Heart left ventricle (tissue), 16 donors: ENCODE data around the gene ATP11B. TPM values are rescaled to one million over a fixed set of nuclear protein-coding genes. Genes with fewer than 3 reads are reported as not detected.

Source experiments
- ATAC-seq, 4 donors: fragments of 200-7000 bp; cut with Tn5 transposase; one replicate each; pipeline ENCODE4 v1.9.1; 2020 to 2022; ENCODE audit warnings: moderate library complexity in 4 of 4, mild to moderate bottlenecking in 3 of 4, moderate number of reproducible peaks in 1 of 4
- DNase-seq, 5 donors: peaks; one replicate each; pipeline ENCODE4 v3.0.0-alpha.2; 2020
- H3K27ac ChIP-seq, 12 donors: fragments of 200-600 bp; sonication (generic) in 4 of 12; one replicate each; pipeline versions ENCODE4 v1.5.0 to v1.8.0; 2016 to 2022; ENCODE audit warnings: mild to moderate bottlenecking in 2 of 12
- H3K27me3 ChIP-seq, 9 donors: fragments of 200-600 bp; sonication (generic) in 2 of 9; one replicate each; pipeline versions ENCODE4 v1.5.1 to v1.8.0; 2016 to 2022; ENCODE audit warnings: mild to moderate bottlenecking in 3 of 9
- H3K36me3 ChIP-seq, 9 donors: fragments of 200-600 bp; sonication (generic) in 2 of 9; one replicate each; pipeline versions ENCODE4 v1.5.0 to v1.8.0; 2018 to 2022; ENCODE audit warnings: mild to moderate bottlenecking in 2 of 9
- H3K4me1 ChIP-seq, 12 donors: fragments of 200-600 bp; sonication (generic) in 4 of 12; one replicate each; pipeline versions ENCODE4 v1.5.0 to v1.8.0; 2016 to 2022; ENCODE audit warnings: mild to moderate bottlenecking in 3 of 12
- H3K4me3 ChIP-seq, 12 donors: fragments of 200-600 bp; sonication (generic) in 4 of 12; one replicate each; pipeline versions ENCODE4 v1.5.0 to v1.8.0; 2017 to 2022; ENCODE audit warnings: mild to moderate bottlenecking in 9 of 12, moderate library complexity in 4 of 12
- H3K9me3 ChIP-seq, 12 donors: fragments of 200-600 bp; sonication (generic) in 4 of 12; one replicate each; pipeline versions ENCODE4 v1.5.0 to v1.8.0; 2016 to 2022; ENCODE audit warnings: mild to moderate bottlenecking in 1 of 12
- CTCF ChIP-seq, 12 donors: fragments of 200-600 bp; sonication (generic) in 4 of 12; IDR thresholded peaks; one replicate each; pipeline versions ENCODE4 v1.5.0 to v1.8.0; 2018 to 2022; ENCODE audit warnings: antibody characterized with exemption in 12 of 12, mild to moderate bottlenecking in 5 of 12
- POLR2A ChIP-seq, 2 donors: fragments of 450-650 bp; IDR thresholded peaks; one replicate each; pipeline ENCODE4 v1.6.1; 2017; ENCODE audit warnings: antibody characterized with exemption in 2 of 2, mild to moderate bottlenecking in 2 of 2, moderate library complexity in 2 of 2
- WGBS, 4 donors: extraction: QIAGEN DNeasy Blood & Tissue Kit in 2 of 4; methylation state at CpG; one replicate each; pipeline versions ENCODE4 v1.1.5 to v1.1.7; 2013 to 2018; 5-methylcytosine and 5-hydroxymethylcytosine counted together
- intact Hi-C, 10 donors: fragments of 100-400 bp; cut with DNase I; formaldehyde crosslinking; loops; one replicate each; pipeline versions ENCODE4 v1.11.1 to v1.14.2; 2022
- polyA plus RNA-seq, 2 donors: library from polyadenylated mRNA; stranded (reverse); fragments of 200-250 nt; gene quantifications; one replicate each; pipeline ENCODE4 v1.2.3, GENCODE V29; 2013
- total RNA-seq, 9 donors: library from RNA; depleted of rRNA in 2 of 9; stranded (reverse); fragments of >200 nt in 2 of 9; fragmentation: NEBNext Ultra II Directional in 3 of 9; extraction: Animal tissue kit (Norgen Biotek cat#: 25700) in 3 of 9; gene quantifications; one replicate each; pipeline versions ENCODE4 v1.1.0 to v1.2.4, GENCODE V29; 2016 to 2023
- donor health status: ischemic (EF 13 %, LVEDD 7.1; RV severe dilation, severe dysfunction).
- donor health status: healthy with polysubstance abuse.
- donor health status: DM: no; HTN: yes; CAD: no.
- donor health status: DM: no; HTN: no; CAD: no.
- donor health status: ischemic (EF 25% LVEDD 6.9; RV normal size, moderate dysfunction).
- donor health status: ischemic (EF 25% LVEDD 5.7; RV mildly dilated, moderate dysfunction).
- donor health status: healthy.
- donor health status: DM: yes; HTN: yes; CAD: no.
- donor health status: ischemic (EF 35%, LVEDD 5.7; RV mildly dilated, moderate dysfunction).
- donor health status: nonischemic (EF 11% LVEDD 7.7; RV severe dilation, severe dysfunction).
- donor health status: DM: yes; HTN: yes; CAD: no.
- donor health status: PGD.
- donor health status: ischemic (EF 29% LVEDD 5.4; RV normal size, mild dysfunction).
- donor health status: nonischemic (EF 23%, LVEDD 6.1; RV moderate dilation, normal function).

ATP11B gene
- total and polyA plus RNA-seq, 11 donors, result 4.9 to 45.6 (median 30.9) TPM

- ATAC-seq, result no peak
- WGBS, 4 donors, result 15 to 22% (median 21%) methylated on average over 1 of the region's 1 CpG
- Histone ChIP-seq H3K27ac (no peak overlapping the region), H3K9me3 (no peaks in the 10 kb centered on the region), H3K27me3 (peaks cover 0 to 40% (median 7%) of the 10 kb centered on the region in 9 donors), H3K4me1 (peaks cover 0 to 12% (median 0%) of the 10 kb centered on the region in 12 donors), H3K36me3 (no peaks in the 10 kb centered on the region), H3K4me3 (no peak overlapping the region)
- no peak for TF ChIP-seq CTCF (IDR thresholded peaks at IDR 0.05)
- TF ChIP-seq POLR2A (IDR thresholded peaks at IDR 0.05), result no peak
- DNase-seq, result no peak
- intact Hi-C loops, result loop anchor here in 2 of 10 donors (5.0 to 10.0 kb wide), 2 partner anchors 67 to 70 kb away; no protein-coding TSS in a partner anchor
Observed at GRCh38 chr3:182784542-182784941, 8.8 kb upstream of the ATP11B start.

GRCh38 chr3:182785142-182785541, 8.2 kb upstream of the ATP11B start:
- no peak overlapping the region for H3K4me3 ChIP-seq
- TF ChIP-seq POLR2A (IDR thresholded peaks at IDR 0.05), result no peak
- TF ChIP-seq CTCF (IDR thresholded peaks at IDR 0.05), result no peak
- DNase-seq (no peak), ATAC-seq (no peak)
- 76 to 90% (median 85%) methylated on average over 3 of the region's 3 CpGs for WGBS, 4 donors
- no peaks in the 10 kb centered on the region for H3K9me3 ChIP-seq
- peaks cover 0 to 13% (median 0%) of the 10 kb centered on the region in 12 donors for H3K4me1 ChIP-seq
- H3K27ac ChIP-seq, result no peak overlapping the region
- H3K36me3 ChIP-seq, result no peaks in the 10 kb centered on the region
- H3K27me3 ChIP-seq, result peaks cover 0 to 40% (median 7%) of the 10 kb centered on the region in 9 donors
- intact Hi-C loops, result loop anchor here in 2 of 10 donors (5.0 to 10.0 kb wide), 2 partner anchors 53 to 70 kb away; no protein-coding TSS in a partner anchor

- H3K4me3 ChIP-seq, result no peak overlapping the region
- intact Hi-C loops, result loop anchor here in 2 of 10 donors (5.0 to 10.0 kb wide), 2 partner anchors 53 to 71 kb away; no protein-coding TSS in a partner anchor
- H3K4me1 ChIP-seq, result peaks cover 0 to 13% (median 0%) of the 10 kb centered on the region in 12 donors
- no peak overlapping the region for H3K27ac ChIP-seq
- no peak for DNase-seq
- TF ChIP-seq POLR2A (IDR thresholded peaks at IDR 0.05) (no peak), CTCF (IDR thresholded peaks at IDR 0.05) (no peak)
- no peaks in the 10 kb centered on the region for H3K9me3 ChIP-seq
- ATAC-seq, result no peak
- peaks cover 0 to 39% (median 7%) of the 10 kb centered on the region in 9 donors for H3K27me3 ChIP-seq
- H3K36me3 ChIP-seq, result no peaks in the 10 kb centered on the region
Observed at GRCh38 chr3:182785756-182786155, 7.5 kb upstream of the ATP11B start.

GRCh38 chr3:182786564-182787196, 6.6 kb upstream of the ATP11B start:
- Histone ChIP-seq H3K4me3 (no peak overlapping the region), H3K9me3 (no peaks in the 10 kb centered on the region), H3K27ac (no peak overlapping the region), H3K36me3 (no peaks in the 10 kb centered on the region), H3K4me1 (peaks cover 0 to 13% (median 0%) of the 10 kb centered on the region in 12 donors), H3K27me3 (peaks cover 0 to 30% (median 7%) of the 10 kb centered on the region in 9 donors)
- DNase-seq (no peak), ATAC-seq (no peak)
- WGBS, 4 donors, result 78 to 86% (median 81%) methylated on average over 5 of the region's 5 CpGs
- no peak for TF ChIP-seq POLR2A (IDR thresholded peaks at IDR 0.05)
- no peak for TF ChIP-seq CTCF (IDR thresholded peaks at IDR 0.05)
- intact Hi-C loops, result loop anchor here in 2 of 10 donors (5.0 to 10.0 kb wide), 2 partner anchors 54 to 72 kb away; no protein-coding TSS in a partner anchor
